Prostate gland (tissue), 2 donors: ENCODE data around the gene FABP6. TPM values are rescaled to one million over a fixed set of nuclear protein-coding genes. Genes with fewer than 3 reads are reported as not detected.
A peak's percentile ranks its signal among the peaks of the same experiment; 100 is the strongest.

Experiments used
- DNase-seq: peaks from one replicate; pipeline ENCODE4 v3.0.0-alpha.2; 2019; ENCODE audit warnings: low spot score
- H3K27ac ChIP-seq, 2 donors: fragments of 200-600 bp; sonication (generic); 2 replicates each; pipeline ENCODE4 v1.5.1; 2017 to 2019
- H3K27me3 ChIP-seq: fragments of 200-600 bp; sonication (generic); replicated peaks from 2 replicates; pipeline ENCODE4 v1.5.1; 2019; ENCODE audit not compliant: insufficient read depth
- H3K36me3 ChIP-seq, 2 donors: fragments of 200-600 bp; sonication (generic); 1 replicate in 1 of 2; 2 replicates in 1 of 2; pipeline versions ENCODE4 v1.5.1 to v1.8.1; 2017 to 2019
- H3K4me1 ChIP-seq: fragments of 200-600 bp; sonication (generic); replicated peaks from 2 replicates; pipeline ENCODE4 v1.5.1; 2019
- H3K4me3 ChIP-seq, 2 donors: fragments of 200-600 bp; sonication (generic); 2 replicates each; pipeline ENCODE4 v1.5.1; 2017 to 2019
- H3K9me3 ChIP-seq: fragments of 200-600 bp; sonication (generic); 2 replicates; pipeline ENCODE4 v1.5.1; 2017
- CTCF ChIP-seq, 4 experiments: fragments of 200-600 bp in 2 of 4; fragments of 450-650 bp in 2 of 4; sonication (generic) in 2 of 4; IDR thresholded peaks; 1 replicate in 3 of 4; 2 replicates in 1 of 4; pipeline ENCODE4 v1.5.1; 2016 to 2019; ENCODE audit warnings: antibody characterized with exemption in 4 of 4, mild to moderate bottlenecking in 2 of 4, moderate library complexity in 2 of 4
- POLR2A ChIP-seq: fragments of 450-650 bp; IDR thresholded peaks from one replicate; pipeline ENCODE4 v1.6.1; 2016; ENCODE audit warnings: antibody characterized with exemption, mild to moderate bottlenecking
- POLR2AphosphoS5 ChIP-seq: sonication (generic); formaldehyde crosslinking; IDR thresholded peaks from one replicate; pipeline ENCODE4 v1.6.1; 2017; ENCODE audit warnings: antibody characterized with exemption
- WGBS: methylation state at CpG from one replicate; pipeline ENCODE4 v1.1.5; 2018; 5-methylcytosine and 5-hydroxymethylcytosine counted together
- intact Hi-C: fragments of 100-400 bp; cut with DNase I; formaldehyde crosslinking; loops from one replicate; pipeline ENCODE4 v1.14.2; 2022
- total RNA-seq, 2 donors: library from RNA; depleted of rRNA; stranded (reverse); fragments of >200 nt; gene quantifications; one replicate each; pipeline ENCODE4 v1.1.0, GENCODE V29; 2016

FABP6 gene
- total RNA-seq, 2 donors from 2014 or later = 2.8 TPM; not detected in 1

DNA sequence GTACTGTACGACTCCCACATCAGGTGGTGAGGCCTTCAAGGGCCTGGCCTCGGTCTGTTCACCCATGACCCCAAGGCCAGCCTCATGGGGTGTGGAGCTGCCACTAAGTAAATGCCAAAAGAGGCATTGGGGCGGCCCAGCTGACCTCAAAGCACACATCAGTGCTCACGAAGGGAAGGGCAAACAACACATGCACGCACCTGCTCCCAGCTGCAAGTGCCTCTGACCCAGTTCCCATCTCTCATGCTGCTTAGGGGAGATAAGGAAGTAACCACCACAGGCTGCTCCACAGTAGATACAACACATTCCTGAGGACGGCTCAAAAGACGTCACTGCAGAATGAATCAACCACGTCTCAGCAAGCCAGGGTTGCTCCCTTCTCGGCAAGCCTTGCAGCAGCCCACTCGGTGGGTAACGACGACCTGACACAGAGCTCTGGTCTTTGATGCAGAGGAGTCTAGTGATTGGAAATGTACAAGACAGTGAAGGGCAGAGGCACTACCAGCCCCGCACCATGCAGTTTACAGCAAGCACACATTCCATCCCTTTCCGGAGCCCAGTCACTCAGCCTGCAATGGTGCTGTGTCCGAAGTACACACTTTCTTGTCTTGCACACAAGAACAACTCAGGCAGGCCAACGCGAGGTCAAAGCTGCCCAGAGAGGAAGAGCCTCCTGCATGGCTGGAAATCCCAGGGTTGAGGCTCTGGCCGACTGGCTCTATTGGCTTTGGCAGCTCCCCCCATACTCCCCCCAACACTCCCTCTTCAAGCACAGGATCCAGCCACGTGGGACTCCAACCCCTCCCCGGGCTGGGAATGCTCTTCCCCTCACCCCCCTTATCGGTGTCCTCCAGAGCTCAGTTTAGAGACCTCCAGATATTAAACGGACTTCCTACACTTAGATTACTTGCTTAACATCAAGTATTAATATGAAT is 31.8 kb downstream of the FABP6 start:
- Histone ChIP-seq H3K4me1 (no peaks in the 10 kb centered on the region), H3K27ac (no peak overlapping the region), H3K27me3 (no peaks in the 10 kb centered on the region), H3K9me3 (no peaks in the 10 kb centered on the region), H3K4me3 (no peak overlapping the region), H3K36me3 (no peaks in the 10 kb centered on the region)
- 77% methylated on average over 22 of the region's 22 CpGs for WGBS
- intact Hi-C loops = no loop called here
- DNase-seq = no peak
- TF ChIP-seq CTCF (IDR thresholded peaks at IDR 0.05) (no peak), POLR2A (no peak), POLR2AphosphoS5 (no peak)

DNA sequence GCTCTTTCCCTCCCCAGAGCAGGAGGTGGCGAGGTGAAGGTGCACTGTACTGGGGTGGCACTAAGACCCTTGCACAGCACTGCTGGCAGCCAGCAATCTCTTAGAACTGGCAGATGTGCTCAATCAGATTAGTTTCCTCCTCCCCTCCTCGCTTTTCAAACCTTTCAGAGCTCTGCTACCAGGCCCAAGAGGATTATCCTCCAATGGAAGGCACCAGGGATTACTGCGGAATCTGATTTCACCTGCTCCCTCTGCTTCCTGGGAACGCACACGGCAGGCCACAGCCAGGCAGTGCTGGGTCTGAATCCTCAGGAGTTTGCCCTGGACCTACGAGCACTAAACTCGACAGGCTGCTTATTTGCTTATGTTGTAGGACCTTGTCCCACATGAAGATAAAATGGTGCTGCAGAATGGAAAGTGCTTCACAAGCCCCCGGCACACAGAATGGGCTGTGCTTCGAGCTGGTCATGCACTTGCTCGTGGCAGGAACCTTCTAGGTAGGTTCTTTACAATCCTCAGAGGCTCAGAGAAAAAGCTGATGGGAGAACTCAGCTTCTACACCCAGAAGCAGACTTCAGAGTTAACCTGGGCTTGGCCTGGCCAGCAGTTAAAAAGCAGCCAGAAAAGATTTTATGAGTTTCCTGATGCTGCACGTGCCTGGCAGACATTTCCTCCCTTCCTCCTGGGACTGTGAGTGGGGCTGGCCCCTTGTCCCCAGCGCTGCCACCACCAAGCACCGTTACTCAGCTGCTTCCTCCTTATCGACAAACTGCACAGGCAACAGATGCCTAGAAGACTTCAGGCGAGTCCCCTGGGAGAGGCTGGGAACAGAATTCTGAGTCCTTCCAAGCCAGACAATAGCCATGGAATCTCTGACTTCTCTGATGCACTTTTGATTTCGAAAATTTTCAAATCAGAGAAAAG is 33.1 kb downstream of the FABP6 start:
- no peaks in the 10 kb centered on the region for H3K27me3 ChIP-seq
- intact Hi-C loops = no loop called here
- H3K36me3 ChIP-seq = no peaks in the 10 kb centered on the region
- no peak overlapping the region for H3K4me3 ChIP-seq
- TF ChIP-seq POLR2A = no peak
- TF ChIP-seq POLR2AphosphoS5 = peak; percentile 23
- peak; percentile 11 for DNase-seq
- 53% methylated on average over 16 of the region's 16 CpGs for WGBS
- no peaks in the 10 kb centered on the region for H3K4me1 ChIP-seq
- H3K27ac ChIP-seq = no peak overlapping the region
- H3K9me3 ChIP-seq = no peaks in the 10 kb centered on the region

DNA sequence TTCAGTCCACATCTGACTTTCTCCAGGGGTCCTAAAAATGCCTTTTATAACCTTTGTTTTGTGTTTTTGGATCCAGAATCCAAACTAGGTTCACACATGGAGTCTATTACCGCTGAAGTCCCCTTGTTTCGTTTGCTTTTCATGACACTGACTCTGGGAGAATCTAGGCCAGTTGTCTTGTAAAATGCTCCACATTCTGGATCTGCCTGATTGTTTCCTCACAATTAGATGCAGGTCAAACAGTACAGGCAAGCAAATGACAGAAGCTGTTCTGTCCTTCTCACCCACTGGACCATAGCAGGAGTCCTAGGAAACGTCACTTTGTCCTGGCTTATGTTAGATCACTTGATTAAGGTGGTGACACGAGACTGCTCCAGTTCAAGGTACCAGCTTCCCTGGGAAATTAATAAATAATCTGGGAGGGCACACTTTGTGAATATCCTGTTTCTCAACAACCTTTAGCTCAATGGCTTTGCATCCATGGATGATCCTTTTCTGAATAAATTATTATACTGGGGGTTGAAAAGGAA is 34.1 kb downstream of the FABP6 start:
- Histone ChIP-seq H3K4me1 (no peaks in the 10 kb centered on the region), H3K9me3 (no peaks in the 10 kb centered on the region), H3K27ac (no peak overlapping the region), H3K36me3 (no peaks in the 10 kb centered on the region), H3K4me3 (no peak overlapping the region), H3K27me3 (no peaks in the 10 kb centered on the region)
- intact Hi-C loops = no loop called here
- DNase-seq = no peak
- WGBS = 54% methylated on average over 4 of the region's 4 CpGs
- TF ChIP-seq POLR2A (no peak), POLR2AphosphoS5 (no peak), CTCF (IDR thresholded peaks at IDR 0.05) (no peak)

DNA sequence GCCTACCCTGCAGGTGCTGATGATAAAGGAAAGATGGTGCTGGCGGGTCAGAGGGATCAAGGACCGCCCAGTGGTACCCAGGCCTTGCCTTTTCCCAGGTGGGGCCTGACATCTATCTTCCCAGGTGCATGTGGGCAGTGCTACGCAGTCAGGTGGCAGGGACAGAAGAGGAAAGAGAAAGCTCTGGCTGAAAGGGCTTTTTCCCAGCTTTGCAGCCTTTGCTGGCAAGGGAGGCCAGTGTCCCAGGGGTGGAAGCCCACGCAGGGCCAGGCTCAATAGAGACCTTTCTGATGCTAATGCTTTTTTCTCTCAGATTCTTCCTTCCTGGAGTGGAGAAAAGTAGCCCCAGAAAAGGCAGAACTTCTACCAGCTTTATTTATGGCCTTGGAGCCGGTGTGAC is 36.7 kb downstream of the FABP6 start:
- no peaks in the 10 kb centered on the region for H3K9me3 ChIP-seq
- no peak overlapping the region for H3K4me3 ChIP-seq
- intact Hi-C loops = no loop called here
- no peaks in the 10 kb centered on the region for H3K36me3 ChIP-seq
- TF ChIP-seq POLR2AphosphoS5 = no peak
- no peak for TF ChIP-seq CTCF (IDR thresholded peaks at IDR 0.05)
- no peak for TF ChIP-seq POLR2A
- 97% methylated on average over 5 of the region's 5 CpGs for WGBS
- no peak for DNase-seq
- H3K27me3 ChIP-seq = no peaks in the 10 kb centered on the region
- H3K4me1 ChIP-seq = no peaks in the 10 kb centered on the region
- H3K27ac ChIP-seq = no peak overlapping the region

- no peak for TF ChIP-seq POLR2A
- no peak for TF ChIP-seq POLR2AphosphoS5
- TF ChIP-seq CTCF (IDR thresholded peaks at IDR 0.05) = no peak
- Histone ChIP-seq H3K27me3 (no peaks in the 10 kb centered on the region), H3K9me3 (no peaks in the 10 kb centered on the region), H3K4me3 (no peak overlapping the region), H3K36me3 (no peaks in the 10 kb centered on the region), H3K4me1 (no peaks in the 10 kb centered on the region), H3K27ac (no peak overlapping the region)
- intact Hi-C loops = no loop called here
- DNase-seq = no peak
- WGBS = 85% methylated on average over 9 of the region's 9 CpGs
Observed at GRCh38 chr5:160266752-160267345, 37.5 kb downstream of the FABP6 start.
